GM10847 (cell line): ENCODE data around the gene HRCT1.

Source experiments
- POLR2A ChIP-seq: IDR thresholded peaks from 2 replicates; pipeline ENCODE4 v1.6.1; 2011; ENCODE audit not compliant: insufficient read length; ENCODE audit errors: extremely low read depth

Gene HRCT1

GRCh38 chr9:35909687-35910612 is 3.9 kb downstream of the HRCT1 start:
- TF ChIP-seq POLR2A, result no peak

GRCh38 chr9:35910613-35911359 is 4.8 kb downstream of the HRCT1 start:
- TF ChIP-seq POLR2A, result no peak

- TF ChIP-seq POLR2A, result no peak
Observed at GRCh38 chr9:35911690-35912089, 5.7 kb downstream of the HRCT1 start.

GRCh38 chr9:35912791-35913400 is 6.9 kb downstream of the HRCT1 start:
- TF ChIP-seq POLR2A, result no peak

GRCh38 chr9:35914301-35914807 is 8.4 kb downstream of the HRCT1 start:
- no peak for TF ChIP-seq POLR2A

GRCh38 chr9:35915681-35916294 is 9.8 kb downstream of the HRCT1 start:
- no peak for TF ChIP-seq POLR2A

GRCh38 chr9:35917261-35917660 is 11.3 kb downstream of the HRCT1 start:
- no peak for TF ChIP-seq POLR2A

- TF ChIP-seq POLR2A, result no peak
Observed at GRCh38 chr9:35918780-35919179, 12.8 kb downstream of the HRCT1 start.

- TF ChIP-seq POLR2A, result no peak
Observed at GRCh38 chr9:35919212-35920008, 13.4 kb downstream of the HRCT1 start.

- TF ChIP-seq POLR2A, result no peak
Observed at GRCh38 chr9:35920051-35920620, 14.1 kb downstream of the HRCT1 start.

GRCh38 chr9:35923598-35923926 is 17.6 kb downstream of the HRCT1 start:
- no peak for TF ChIP-seq POLR2A

- TF ChIP-seq POLR2A, result no peak
Observed at GRCh38 chr9:35923927-35924763, 18.1 kb downstream of the HRCT1 start.
